Neural progenitor cell (in vitro differentiated cells): ENCODE results near the gene THOC3. TPM values are rescaled to one million over a fixed set of nuclear protein-coding genes. Genes with fewer than 3 reads are reported as not detected.
"Not testable (repeated sequence)": the region's sequence is repeated elsewhere in the genome, so short reads cannot be mapped to it uniquely, and the experiment has no call there.

Experiments
- DNase-seq: peaks from one replicate; pipeline ENCODE4 v3.0.0-alpha.2; 2016; ENCODE audit warnings: low spot score
- H2AFZ ChIP-seq: fragments of 200-600 bp; sonication (generic); replicated peaks from 2 replicates; pipeline ENCODE4 v1.6.1; 2016; ENCODE audit warnings: antibody characterized with exemption
- H3F3A ChIP-seq: fragments of 200-600 bp; sonication (generic); 2 replicates; pipeline ENCODE4 v1.6.1; 2016; ENCODE audit warnings: antibody characterized with exemption, low read depth
- H3K27ac ChIP-seq: fragments of 200-600 bp; sonication (generic); 2 replicates; pipeline ENCODE4 v1.5.1; 2016; ENCODE audit warnings: mild to moderate bottlenecking
- H3K27me3 ChIP-seq: fragments of 200-600 bp; sonication (generic); 2 replicates; pipeline ENCODE4 v1.6.1; 2016; ENCODE audit warnings: mild to moderate bottlenecking, moderate library complexity
- H3K36me3 ChIP-seq: fragments of 200-600 bp; sonication (generic); 2 replicates; pipeline ENCODE4 v1.5.1; 2016
- H3K4me1 ChIP-seq: fragments of 200-600 bp; sonication (generic); 2 replicates; pipeline ENCODE4 v1.6.1; 2016; ENCODE audit warnings: mixed run types
- H3K4me2 ChIP-seq: fragments of 200-600 bp; sonication (generic); 2 replicates; pipeline ENCODE4 v1.6.1; 2016
- H3K4me3 ChIP-seq: fragments of 200-600 bp; sonication (generic); 2 replicates; pipeline ENCODE4 v1.5.1; 2016
- H3K79me2 ChIP-seq: fragments of 200-600 bp; sonication (generic); 2 replicates; pipeline ENCODE4 v1.6.1; 2016; ENCODE audit warnings: low read depth
- H3K9ac ChIP-seq: fragments of 200-600 bp; sonication (generic); 2 replicates; pipeline ENCODE4 v1.6.1; 2016
- H3K9me3 ChIP-seq: fragments of 200-600 bp; sonication (generic); 2 replicates; pipeline ENCODE4 v1.5.1; 2016; ENCODE audit warnings: low read depth
- H4K20me1 ChIP-seq: fragments of 200-600 bp; sonication (generic); 2 replicates; pipeline ENCODE4 v1.6.1; 2016; ENCODE audit warnings: low read depth
- H3K27ac Mint-ChIP-seq: 3 replicates; pipeline ENCODE4 v1.8.0; 2021; ENCODE audit warnings: mixed read lengths
- H3K27me3 Mint-ChIP-seq: 2 replicates; pipeline ENCODE4 v1.8.0; 2022; ENCODE audit warnings: low read depth, mild to moderate bottlenecking, inconsistent platforms, moderate library complexity, mixed read lengths; ENCODE audit not compliant: insufficient read depth
- H3K36me3 Mint-ChIP-seq: 3 replicates; pipeline ENCODE4 v1.8.0; 2021; ENCODE audit warnings: mixed read lengths
- H3K4me1 Mint-ChIP-seq: 3 replicates; pipeline ENCODE4 v1.8.0; 2021; ENCODE audit warnings: mixed read lengths
- H3K4me3 Mint-ChIP-seq: 3 replicates; pipeline ENCODE4 v1.8.0; 2021; ENCODE audit warnings: mild to moderate bottlenecking, moderate library complexity, mixed read lengths
- H3K9me3 Mint-ChIP-seq: 3 replicates; pipeline ENCODE4 v1.8.0; 2020; ENCODE audit warnings: mixed read lengths
- EZH2 ChIP-seq: fragments of 200-600 bp; sonication (generic); IDR thresholded peaks from 2 replicates; pipeline ENCODE4 v1.6.1; 2017; ENCODE audit warnings: antibody characterized with exemption, mild to moderate bottlenecking, moderate library complexity
- EZH2phosphoT487 ChIP-seq: fragments of 200-600 bp; sonication (generic); IDR thresholded peaks from 2 replicates; pipeline ENCODE4 v1.6.1; 2017; ENCODE audit warnings: antibody characterized with exemption
- total RNA-seq: library from RNA; depleted of rRNA; stranded (reverse); fragments of >200 nt; gene quantifications from 2 replicates; pipeline ENCODE4 v1.2.3, GENCODE V29; 2015; ENCODE audit warnings: low replicate concordance
- TF ChIP-seq, protein P1 (sequence below): fragments of 200-600 bp; sonication (generic); IDR thresholded peaks from 2 replicates; pipeline ENCODE4 v1.5.1; 2017; ENCODE audit warnings: antibody characterized with exemption, mild to moderate bottlenecking

The THOC3 gene
- total RNA-seq, 1 donor from 2014 or later = 154 TPM

DNA sequence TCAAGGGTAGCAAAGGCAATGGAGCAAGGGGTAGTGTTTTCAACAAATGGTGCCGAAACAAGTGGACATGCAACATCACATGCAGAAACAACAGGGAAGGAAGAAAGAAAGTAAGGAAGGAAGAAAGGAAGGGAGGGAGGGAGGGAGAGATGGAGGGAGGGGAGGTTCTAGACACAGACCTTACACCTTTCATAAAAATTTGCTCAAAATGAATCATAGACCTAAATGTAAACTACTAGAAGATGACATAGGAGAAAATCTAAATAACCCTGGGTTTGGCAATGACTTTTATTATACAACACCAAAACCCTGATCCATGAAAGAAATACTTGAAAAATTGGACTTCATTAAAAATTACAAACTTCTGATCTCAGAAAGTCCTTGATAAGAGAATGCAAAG is 39.4 kb downstream of the THOC3 start:
- H3K9me3 ChIP-seq, H3K9me3 Mint-ChIP-seq, H3K4me3 Mint-ChIP-seq, H3K27ac ChIP-seq, H3K27ac Mint-ChIP-seq, H3K9ac ChIP-seq, H3K4me1 ChIP-seq, H3K27me3 ChIP-seq, H4K20me1 ChIP-seq, DNase-seq, H3K36me3 Mint-ChIP-seq, H3K4me1 Mint-ChIP-seq, H3F3A ChIP-seq, H3K36me3 ChIP-seq, H3K27me3 Mint-ChIP-seq, H3K4me2 ChIP-seq, H3K4me3 ChIP-seq, H2AFZ ChIP-seq, H3K79me2 ChIP-seq: not testable (repeated sequence)

DNA sequence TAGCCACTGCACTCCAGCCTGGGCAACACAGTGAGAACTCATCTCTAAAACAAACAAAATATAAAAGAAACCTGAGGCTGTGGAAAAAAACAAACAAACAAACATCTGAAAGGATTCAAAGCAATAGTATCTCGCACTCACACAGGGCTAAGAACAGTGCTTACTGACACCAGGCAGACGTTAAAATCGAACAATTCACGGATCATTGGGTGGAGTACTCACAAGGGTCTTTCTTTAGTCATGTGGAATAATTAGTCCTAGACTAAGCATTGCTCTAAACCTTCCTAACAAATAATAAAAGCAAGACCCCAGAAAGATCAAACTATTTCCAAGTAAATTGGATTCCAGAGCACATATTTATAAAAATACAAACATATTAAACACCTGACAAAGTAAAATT is 43.0 kb downstream of the THOC3 start:
- H3K4me2 ChIP-seq, H3K9ac ChIP-seq, DNase-seq, H3K79me2 ChIP-seq, H3K36me3 ChIP-seq, H3K27ac ChIP-seq, H3K36me3 Mint-ChIP-seq, H3K4me3 Mint-ChIP-seq, H3K9me3 Mint-ChIP-seq, H3K4me3 ChIP-seq, H2AFZ ChIP-seq, H3K27ac Mint-ChIP-seq, H3K9me3 ChIP-seq, H3K27me3 ChIP-seq, H3K27me3 Mint-ChIP-seq: not testable (repeated sequence)
- peaks cover 23% of the 10 kb centered on the region for H3K4me1 ChIP-seq
- peaks cover 21% of the 10 kb centered on the region for H3K4me1 Mint-ChIP-seq
- peaks cover 15% of the 10 kb centered on the region for H3F3A ChIP-seq
- peaks cover 18% of the 10 kb centered on the region for H4K20me1 ChIP-seq

DNA sequence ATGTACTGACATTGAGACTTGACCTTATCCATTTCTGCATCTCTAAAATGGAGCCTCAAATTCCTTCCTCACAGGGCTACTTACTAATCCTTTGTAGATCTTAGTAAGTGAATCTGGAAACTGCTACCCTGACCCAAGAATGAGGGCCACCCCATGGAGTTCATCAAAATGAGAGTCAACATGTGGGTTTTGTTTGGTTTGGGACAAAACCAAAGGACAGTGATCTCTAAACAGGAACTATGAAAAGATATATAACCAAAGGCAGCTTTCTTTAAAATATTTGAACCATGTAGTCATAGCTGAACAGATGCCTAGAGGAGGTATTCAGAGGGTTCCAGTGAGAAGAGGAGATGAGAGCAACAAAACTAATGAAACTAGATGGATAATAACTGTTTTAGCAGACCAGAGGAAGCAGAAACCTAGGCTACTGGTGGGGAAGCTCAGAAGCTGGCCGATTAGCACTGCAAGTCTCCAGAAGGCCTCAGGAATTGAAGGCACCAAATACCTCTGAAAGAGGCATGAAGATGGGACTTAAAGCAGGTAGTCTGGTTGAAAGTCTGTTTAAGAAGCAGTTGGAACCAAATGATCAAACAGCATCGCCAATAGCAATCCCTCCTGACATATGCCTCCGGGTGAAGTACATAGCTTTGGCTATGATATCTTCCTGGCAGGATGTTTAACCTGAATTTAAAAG is 45.8 kb downstream of the THOC3 start:
- H3K4me1 Mint-ChIP-seq = peaks cover 27% of the 10 kb centered on the region
- no peak for DNase-seq
- H3K27me3 Mint-ChIP-seq = peaks cover 2% of the 10 kb centered on the region
- no peak overlapping the region for H3K27ac ChIP-seq
- H3K79me2 ChIP-seq = no peaks in the 10 kb centered on the region
- no peaks in the 10 kb centered on the region for H3K27me3 ChIP-seq
- no peak overlapping the region for H3K4me2 ChIP-seq
- no peak overlapping the region for H3K9ac ChIP-seq
- H3K9me3 ChIP-seq = no peaks in the 10 kb centered on the region
- H3K27ac Mint-ChIP-seq = no peak overlapping the region
- H3K36me3 Mint-ChIP-seq = no peaks in the 10 kb centered on the region
- TF ChIP-seq EZH2phosphoT487 (no peak), EZH2 (no peak)
- TF ChIP-seq, protein P1, sequence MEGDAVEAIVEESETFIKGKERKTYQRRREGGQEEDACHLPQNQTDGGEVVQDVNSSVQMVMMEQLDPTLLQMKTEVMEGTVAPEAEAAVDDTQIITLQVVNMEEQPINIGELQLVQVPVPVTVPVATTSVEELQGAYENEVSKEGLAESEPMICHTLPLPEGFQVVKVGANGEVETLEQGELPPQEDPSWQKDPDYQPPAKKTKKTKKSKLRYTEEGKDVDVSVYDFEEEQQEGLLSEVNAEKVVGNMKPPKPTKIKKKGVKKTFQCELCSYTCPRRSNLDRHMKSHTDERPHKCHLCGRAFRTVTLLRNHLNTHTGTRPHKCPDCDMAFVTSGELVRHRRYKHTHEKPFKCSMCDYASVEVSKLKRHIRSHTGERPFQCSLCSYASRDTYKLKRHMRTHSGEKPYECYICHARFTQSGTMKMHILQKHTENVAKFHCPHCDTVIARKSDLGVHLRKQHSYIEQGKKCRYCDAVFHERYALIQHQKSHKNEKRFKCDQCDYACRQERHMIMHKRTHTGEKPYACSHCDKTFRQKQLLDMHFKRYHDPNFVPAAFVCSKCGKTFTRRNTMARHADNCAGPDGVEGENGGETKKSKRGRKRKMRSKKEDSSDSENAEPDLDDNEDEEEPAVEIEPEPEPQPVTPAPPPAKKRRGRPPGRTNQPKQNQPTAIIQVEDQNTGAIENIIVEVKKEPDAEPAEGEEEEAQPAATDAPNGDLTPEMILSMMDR = no peak
- peaks cover 15% of the 10 kb centered on the region for H3F3A ChIP-seq
- H3K9me3 Mint-ChIP-seq = no peaks in the 10 kb centered on the region
- peaks cover 20% of the 10 kb centered on the region for H4K20me1 ChIP-seq
- peaks cover 23% of the 10 kb centered on the region for H3K4me1 ChIP-seq
- no peak overlapping the region for H3K4me3 ChIP-seq
- H3K36me3 ChIP-seq = no peaks in the 10 kb centered on the region
- no peak overlapping the region for H2AFZ ChIP-seq
- H3K4me3 Mint-ChIP-seq = no peak overlapping the region

DNA sequence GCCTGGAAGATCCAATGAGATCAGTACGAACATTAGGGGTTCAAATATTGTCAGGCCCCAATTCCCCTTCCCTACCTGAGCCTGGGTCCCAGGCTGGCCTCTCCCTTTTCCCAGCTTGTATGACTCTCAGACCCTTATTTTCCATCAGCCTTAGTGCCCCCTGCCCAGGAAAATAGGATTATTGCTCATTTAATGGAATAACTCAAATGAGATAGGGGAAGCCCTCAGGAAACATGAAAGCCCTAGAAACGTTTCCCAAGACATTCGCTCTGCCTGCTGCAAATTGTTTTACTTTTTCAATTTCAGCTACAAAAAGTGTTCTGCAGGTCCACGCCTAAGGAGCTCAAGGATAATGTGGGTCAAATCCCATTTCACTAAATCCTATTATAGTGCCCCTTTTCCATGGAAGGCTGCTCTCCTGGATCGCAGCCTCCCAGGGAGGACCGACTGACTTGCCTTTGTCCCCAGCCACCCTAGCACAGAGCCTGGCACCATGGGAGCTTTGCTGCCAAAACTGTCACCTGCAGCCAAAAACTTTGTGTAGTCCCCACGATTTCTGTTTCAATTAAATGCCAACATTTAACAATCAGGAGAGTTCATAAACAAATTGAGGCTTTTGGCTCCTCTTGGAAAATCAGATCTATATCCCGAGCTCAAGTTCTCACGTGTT is 46.9 kb downstream of the THOC3 start:
- TF ChIP-seq, protein P1 = no peak
- TF ChIP-seq EZH2phosphoT487 = peak; percentile 43
- Mint-ChIP-seq H3K9me3 (no peaks in the 10 kb centered on the region), H3K36me3 (no peaks in the 10 kb centered on the region), H3K27ac (no peak overlapping the region), H3K27me3 (peaks cover 2% of the 10 kb centered on the region), H3K4me1 (peaks cover 27% of the 10 kb centered on the region), H3K4me3 (no peak overlapping the region)
- Histone ChIP-seq H3K4me1 (peaks cover 23% of the 10 kb centered on the region), H3K4me2 (peak overlapping the region; percentile 44), H3K79me2 (no peaks in the 10 kb centered on the region), H3K9me3 (no peaks in the 10 kb centered on the region), H2AFZ (no peak overlapping the region), H3K36me3 (no peaks in the 10 kb centered on the region), H3K27ac (no peak overlapping the region), H4K20me1 (peaks cover 20% of the 10 kb centered on the region), H3F3A (peaks cover 15% of the 10 kb centered on the region), H3K27me3 (no peaks in the 10 kb centered on the region), H3K9ac (no peak overlapping the region), H3K4me3 (no peak overlapping the region)
- peak; percentile 63 for DNase-seq
